ENCODE results near the gene SPCS3.
"Not testable (repeated sequence)": the region's sequence is repeated elsewhere in the genome, so short reads cannot be mapped to it uniquely, and the experiment has no call there.

DNA sequence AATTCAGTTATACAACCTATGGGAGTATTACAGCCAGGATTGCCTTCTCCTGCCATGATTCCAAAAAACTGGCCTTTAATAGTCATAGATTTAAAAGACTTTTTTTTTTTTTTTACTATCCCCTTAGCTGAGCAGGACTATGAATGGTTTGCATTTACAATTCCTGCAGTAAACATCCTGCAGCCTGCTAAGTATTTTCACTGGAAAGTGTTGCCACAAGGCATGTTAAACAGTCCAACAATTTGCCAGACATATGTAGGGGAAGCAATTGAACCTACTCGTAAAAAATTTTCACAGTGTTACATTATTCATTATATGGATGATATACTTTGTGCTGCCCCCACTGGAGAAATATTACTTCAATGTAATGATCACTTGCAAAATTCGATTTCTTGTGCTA, 27.1 kb downstream of the SPCS3 start:
- TF ChIP-seq, protein P1, sequence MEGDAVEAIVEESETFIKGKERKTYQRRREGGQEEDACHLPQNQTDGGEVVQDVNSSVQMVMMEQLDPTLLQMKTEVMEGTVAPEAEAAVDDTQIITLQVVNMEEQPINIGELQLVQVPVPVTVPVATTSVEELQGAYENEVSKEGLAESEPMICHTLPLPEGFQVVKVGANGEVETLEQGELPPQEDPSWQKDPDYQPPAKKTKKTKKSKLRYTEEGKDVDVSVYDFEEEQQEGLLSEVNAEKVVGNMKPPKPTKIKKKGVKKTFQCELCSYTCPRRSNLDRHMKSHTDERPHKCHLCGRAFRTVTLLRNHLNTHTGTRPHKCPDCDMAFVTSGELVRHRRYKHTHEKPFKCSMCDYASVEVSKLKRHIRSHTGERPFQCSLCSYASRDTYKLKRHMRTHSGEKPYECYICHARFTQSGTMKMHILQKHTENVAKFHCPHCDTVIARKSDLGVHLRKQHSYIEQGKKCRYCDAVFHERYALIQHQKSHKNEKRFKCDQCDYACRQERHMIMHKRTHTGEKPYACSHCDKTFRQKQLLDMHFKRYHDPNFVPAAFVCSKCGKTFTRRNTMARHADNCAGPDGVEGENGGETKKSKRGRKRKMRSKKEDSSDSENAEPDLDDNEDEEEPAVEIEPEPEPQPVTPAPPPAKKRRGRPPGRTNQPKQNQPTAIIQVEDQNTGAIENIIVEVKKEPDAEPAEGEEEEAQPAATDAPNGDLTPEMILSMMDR (IDR thresholded peaks at IDR 0.05; ENCODE audit: poor library complexity), result not testable (repeated sequence)
- not testable (repeated sequence) for TF ChIP-seq EZH2 (IDR thresholded peaks at IDR 0.05; ENCODE audit: borderline replicate concordance); EZH2phosphoT487 (IDR thresholded peaks at IDR 0.05; ENCODE audit: low read depth, severe bottlenecking, unreplicated experiment)
